HCT116 (cell line): ENCODE data around the gene ASIC1. TPM values are rescaled to one million over a fixed set of nuclear protein-coding genes. Genes with fewer than 3 reads are reported as not detected.

ENCODE experiments used
- ATAC-seq: fragments of 200-7000 bp; cut with Tn5 transposase; 2 replicates; pipeline ENCODE4 v1.9.1; 2020; ENCODE audit warnings: mild to moderate bottlenecking, moderate library complexity
- BruUV-seq: library from RNA; stranded (reverse); fragments of 400-500 nt; replicated peaks from 2 replicates; lab custom pipeline; 2021; lab: Mats Ljungman, UMichigan
- CTCF ChIA-PET: fragments of 300-600 bp; sonication (Branson Sonifier 250); formaldehyde crosslinking; loops from one replicate; lab custom pipeline; 2021; ENCODE audit warnings: antibody characterized with exemption; lab: Charles Lee
- POLR2A ChIA-PET: fragments of 300-600, 350-600 bp; sonication (Branson Sonifier 250); formaldehyde crosslinking; loops from one replicate; lab custom pipeline; 2021; ENCODE audit warnings: antibody characterized with exemption; lab: Charles Lee
- RAD21 ChIA-PET, 2 experiments: fragments of 300-600 bp; sonication (Branson Sonifier 250); formaldehyde crosslinking; loops; one replicate each; lab custom pipeline; 2023; ENCODE audit warnings: low total read pairs in 2 of 2; ENCODE audit not compliant: uncharacterized antibody in 2 of 2, unreplicated experiment in 2 of 2, low non-redundant PET in 1 of 2; lab: Charles Lee
- DNase-seq: peaks from one replicate; pipeline ENCODE4 v3.0.0-alpha.2; 2010; ENCODE audit warnings: low read depth, low spot score
- H2AFZ ChIP-seq: fragments of 200-600 bp; shearing (Covaris generic), sonication (generic); 2 replicates; pipeline ENCODE4 v1.6.1; 2017; ENCODE audit warnings: low read depth, mixed run types, mixed read lengths, antibody characterized with exemption, low read length; ENCODE audit not compliant: poor library complexity, severe bottlenecking
- H3K27ac ChIP-seq: 2 replicates; pipeline ENCODE4 v1.5.1; 2012; ENCODE audit warnings: low read depth, low read length
- H3K27me3 ChIP-seq: fragments of 200-600 bp; sonication (generic); 2 replicates; pipeline ENCODE4 v1.6.1; 2016; ENCODE audit warnings: mixed run types, low read length, mixed read lengths; ENCODE audit not compliant: insufficient read depth
- H3K36me3 ChIP-seq, 2 experiments: fragments of 200-500 bp in 1 of 2; fragments of 200-600 bp in 1 of 2; sonication (Bioruptor generic) in 1 of 2; sonication (generic) in 1 of 2; 2 replicates each; pipeline versions ENCODE4 v1.5.1 to v1.6.1; 2014 to 2016; ENCODE audit warnings: low read length in 2 of 2, inconsistent platforms in 1 of 2, mixed read lengths in 1 of 2, mixed run types in 1 of 2; ENCODE audit not compliant: insufficient read depth in 2 of 2, control insufficient read depth in 1 of 2
- H3K4me1 ChIP-seq, 2 experiments: fragments of 200-600 bp in 1 of 2; sonication (generic) in 1 of 2; 2 replicates each; pipeline versions ENCODE4 v1.5.1 to v1.6.1; 2012 to 2017; ENCODE audit warnings: low read length in 2 of 2, inconsistent platforms in 1 of 2, mild to moderate bottlenecking in 1 of 2, mixed read lengths in 1 of 2, mixed run types in 1 of 2, moderate library complexity in 1 of 2; ENCODE audit not compliant: insufficient read depth in 2 of 2, control insufficient read depth in 1 of 2
- H3K4me2 ChIP-seq: fragments of 200-600 bp; sonication (generic); 2 replicates; pipeline ENCODE4 v1.6.1; 2017; ENCODE audit warnings: mixed run types, low read length, mixed read lengths
- H3K4me3 ChIP-seq, 2 experiments: fragments of 200-600 bp in 1 of 2; sonication (generic) in 1 of 2; replicated peaks in 1 of 2; 2 replicates each; pipeline ENCODE4 v1.5.1; 2011 to 2016; ENCODE audit warnings: low read length in 2 of 2, control low read depth in 1 of 2, low read depth in 1 of 2, mild to moderate bottlenecking in 1 of 2, mixed read lengths in 1 of 2, mixed run types in 1 of 2
- H3K79me2 ChIP-seq: fragments of 200-600 bp; sonication (generic); 2 replicates; pipeline ENCODE4 v1.6.1; 2017; ENCODE audit warnings: mild to moderate bottlenecking, mixed run types, low read length, moderate library complexity, mixed read lengths; ENCODE audit not compliant: insufficient read depth
- H3K9ac ChIP-seq: fragments of 200-600 bp; sonication (generic); 2 replicates; pipeline ENCODE4 v1.6.1; 2016; ENCODE audit warnings: low read length, mixed read lengths
- H3K9me2 ChIP-seq: fragments of 200-600 bp; sonication (generic), shearing (Covaris generic); 2 replicates; pipeline ENCODE4 v1.6.1; 2017; ENCODE audit warnings: mixed run types, mild to moderate bottlenecking, moderate library complexity; ENCODE audit not compliant: insufficient read depth
- H3K9me3 ChIP-seq, 2 experiments: fragments of 200-500 bp in 1 of 2; fragments of 200-600 bp in 1 of 2; sonication (Bioruptor generic) in 1 of 2; sonication (generic) in 1 of 2; 2 replicates each; pipeline ENCODE4 v1.6.1; 2014 to 2017; ENCODE audit warnings: low read length in 2 of 2, mixed read lengths in 2 of 2, inconsistent platforms in 1 of 2, low read depth in 1 of 2, mild to moderate bottlenecking in 1 of 2, mixed run types in 1 of 2, moderate library complexity in 1 of 2; ENCODE audit not compliant: control insufficient read depth in 1 of 2, insufficient read depth in 1 of 2
- H4K20me1 ChIP-seq: fragments of 200-600 bp; sonication (generic), shearing (Covaris generic); 2 replicates; pipeline ENCODE4 v1.6.1; 2017; ENCODE audit warnings: mixed run types, mild to moderate bottlenecking, moderate library complexity; ENCODE audit not compliant: insufficient read depth
- CBX3 ChIP-seq: IDR thresholded peaks from 2 replicates; pipeline ENCODE4 v1.6.1; 2012; ENCODE audit warnings: low read depth
- CEBPB ChIP-seq: IDR thresholded peaks from 2 replicates; pipeline ENCODE4 v1.6.1; 2012; ENCODE audit warnings: low read depth
- EGR1 ChIP-seq: IDR thresholded peaks from 2 replicates; pipeline ENCODE4 v1.6.1; 2012; ENCODE audit warnings: low read depth
- EZH2phosphoT487 ChIP-seq: fragments of 200-600 bp; IDR thresholded peaks from 2 replicates; pipeline ENCODE4 v1.6.1; 2018; ENCODE audit warnings: antibody characterized with exemption, borderline replicate concordance
- FOSL1 ChIP-seq: IDR thresholded peaks from 2 replicates; pipeline ENCODE4 v1.6.1; 2012; ENCODE audit warnings: low read depth
- POLR2AphosphoS5 ChIP-seq: IDR thresholded peaks from 2 replicates; pipeline ENCODE4 v1.6.1; 2011; ENCODE audit warnings: mild to moderate bottlenecking, low read depth, low read length, moderate library complexity
- SIN3A ChIP-seq: IDR thresholded peaks from 2 replicates; pipeline ENCODE4 v1.6.1; 2012; ENCODE audit warnings: low read depth
- SP1 ChIP-seq: IDR thresholded peaks from 2 replicates; pipeline ENCODE4 v1.6.1; 2012; ENCODE audit warnings: low read depth
- SRF ChIP-seq: IDR thresholded peaks from 2 replicates; pipeline ENCODE4 v1.6.1; 2012; ENCODE audit warnings: low read depth
- TCF7L2 ChIP-seq: IDR thresholded peaks from 2 replicates; pipeline ENCODE4 v1.7.0; 2011; ENCODE audit warnings: borderline replicate concordance, inconsistent platforms; ENCODE audit not compliant: insufficient read depth, insufficient read length; ENCODE audit errors: extremely low read depth
- ZFX ChIP-seq: fragments of 450-650 bp; IDR thresholded peaks from 2 replicates; pipeline ENCODE4 v1.6.1; 2017
- ZNF274 ChIP-seq: fragments of 200-500 bp; sonication (Bioruptor generic); IDR thresholded peaks from 2 replicates; pipeline ENCODE4 v1.6.1; 2014; ENCODE audit warnings: mild to moderate bottlenecking, low read depth, low read length, inconsistent platforms
- intact Hi-C: fragments of 100-400 bp; cut with micrococcal nuclease; formaldehyde crosslinking; loops from 2 replicates; pipeline ENCODE4 v1.10.0; 2022
- total RNA-seq: library from RNA; stranded (reverse); gene quantifications from one replicate; pipeline ENCODE4 v1.2.1, GENCODE V29; 2021; ENCODE audit not compliant: unreplicated experiment
- TF ChIP-seq, protein P1 (sequence below): IDR thresholded peaks from 2 replicates; pipeline ENCODE4 v1.6.1; 2012
- TF ChIP-seq, protein P2 (sequence below): IDR thresholded peaks from 2 replicates; pipeline ENCODE4 v1.6.1; 2012
- TF ChIP-seq, protein P3 (sequence below): IDR thresholded peaks from 2 replicates; pipeline ENCODE4 v1.6.1; 2012; ENCODE audit warnings: low read depth

Gene ASIC1
- total RNA-seq, 1 experiment from 2014 or later: 28.9 TPM

DNA sequence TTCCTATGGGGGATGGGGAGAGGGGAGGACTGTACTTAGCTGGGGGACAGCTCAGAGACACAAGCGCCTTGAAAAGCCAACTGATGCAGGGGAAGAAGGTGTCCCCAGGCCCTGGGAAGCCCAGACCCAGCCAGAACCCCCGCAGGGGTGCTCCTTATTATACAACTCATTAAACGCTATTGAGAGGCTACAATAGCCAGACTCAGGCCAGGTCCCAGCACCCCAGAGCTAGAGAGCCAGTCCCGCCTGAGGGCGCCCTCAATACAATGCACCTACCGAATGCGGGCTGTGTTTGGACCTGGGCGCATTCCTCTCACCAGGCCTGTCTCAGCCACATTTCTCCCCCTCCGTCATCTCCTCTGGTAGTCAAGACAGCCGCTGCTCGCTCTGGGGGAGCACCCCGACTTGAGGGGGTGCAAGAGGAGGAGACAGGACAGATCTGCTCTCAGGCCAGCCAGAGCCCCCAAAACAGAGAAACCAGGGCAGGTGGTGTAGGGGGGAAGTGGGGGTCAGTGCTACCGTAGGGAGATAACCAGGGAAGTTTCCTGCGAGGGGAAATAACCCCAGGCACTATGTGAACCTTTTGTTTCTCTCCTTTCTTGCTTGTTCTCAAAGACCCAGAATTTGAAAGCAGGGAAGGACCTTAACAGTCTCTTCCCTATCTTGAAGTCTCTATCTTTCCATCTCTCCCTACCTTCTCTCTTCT is 6.1 kb upstream of the ASIC1 start:
- Histone ChIP-seq H3K9me3 (no peaks in the 10 kb centered on the region), H4K20me1 (no peaks in the 10 kb centered on the region), H3K4me3 (no peak overlapping the region), H3K9ac (no peak overlapping the region), H3K4me1 (peaks cover 7 to 10% of the 10 kb centered on the region in 2 experiments; a peak in 3 of 4 replicates), H3K27me3 (no peaks in the 10 kb centered on the region; the same call in 1 of the 2 replicates), H3K27ac (no peak overlapping the region), H3K36me3 (no peaks in the 10 kb centered on the region), H3K79me2 (no peaks in the 10 kb centered on the region), H2AFZ (no peak overlapping the region), H3K4me2 (no peak overlapping the region), H3K9me2 (no peaks in the 10 kb centered on the region)
- no TSS peak for BruUV-seq
- ChIA-PET POLR2A (no interaction called here), CTCF (interaction anchor here (1.7 kb wide), 1 partner anchor 12 kb away, joined by 5 read pairs; no protein-coding TSS in a partner anchor), RAD21 (interaction anchor here in 1 of 2 experiments (0.6 kb wide), 1 partner anchor 34 kb away, joined by 7 read pairs; the partner anchor contains the start of gene SMARCD1)
- TF ChIP-seq ZFX (no peak), ZNF274 (no peak), SP1 (no peak), EZH2phosphoT487 (no peak), SIN3A (no peak), EGR1 (no peak), CEBPB (no peak), CBX3 (no peak), TCF7L2 (no peak), FOSL1 (no peak), SRF (no peak), POLR2AphosphoS5 (no peak)
- TF ChIP-seq, protein P1, sequence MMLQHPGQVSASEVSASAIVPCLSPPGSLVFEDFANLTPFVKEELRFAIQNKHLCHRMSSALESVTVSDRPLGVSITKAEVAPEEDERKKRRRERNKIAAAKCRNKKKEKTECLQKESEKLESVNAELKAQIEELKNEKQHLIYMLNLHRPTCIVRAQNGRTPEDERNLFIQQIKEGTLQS: no peak
- TF ChIP-seq, protein P2, sequence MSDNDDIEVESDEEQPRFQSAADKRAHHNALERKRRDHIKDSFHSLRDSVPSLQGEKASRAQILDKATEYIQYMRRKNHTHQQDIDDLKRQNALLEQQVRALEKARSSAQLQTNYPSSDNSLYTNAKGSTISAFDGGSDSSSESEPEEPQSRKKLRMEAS: no peak
- TF ChIP-seq, protein P3, sequence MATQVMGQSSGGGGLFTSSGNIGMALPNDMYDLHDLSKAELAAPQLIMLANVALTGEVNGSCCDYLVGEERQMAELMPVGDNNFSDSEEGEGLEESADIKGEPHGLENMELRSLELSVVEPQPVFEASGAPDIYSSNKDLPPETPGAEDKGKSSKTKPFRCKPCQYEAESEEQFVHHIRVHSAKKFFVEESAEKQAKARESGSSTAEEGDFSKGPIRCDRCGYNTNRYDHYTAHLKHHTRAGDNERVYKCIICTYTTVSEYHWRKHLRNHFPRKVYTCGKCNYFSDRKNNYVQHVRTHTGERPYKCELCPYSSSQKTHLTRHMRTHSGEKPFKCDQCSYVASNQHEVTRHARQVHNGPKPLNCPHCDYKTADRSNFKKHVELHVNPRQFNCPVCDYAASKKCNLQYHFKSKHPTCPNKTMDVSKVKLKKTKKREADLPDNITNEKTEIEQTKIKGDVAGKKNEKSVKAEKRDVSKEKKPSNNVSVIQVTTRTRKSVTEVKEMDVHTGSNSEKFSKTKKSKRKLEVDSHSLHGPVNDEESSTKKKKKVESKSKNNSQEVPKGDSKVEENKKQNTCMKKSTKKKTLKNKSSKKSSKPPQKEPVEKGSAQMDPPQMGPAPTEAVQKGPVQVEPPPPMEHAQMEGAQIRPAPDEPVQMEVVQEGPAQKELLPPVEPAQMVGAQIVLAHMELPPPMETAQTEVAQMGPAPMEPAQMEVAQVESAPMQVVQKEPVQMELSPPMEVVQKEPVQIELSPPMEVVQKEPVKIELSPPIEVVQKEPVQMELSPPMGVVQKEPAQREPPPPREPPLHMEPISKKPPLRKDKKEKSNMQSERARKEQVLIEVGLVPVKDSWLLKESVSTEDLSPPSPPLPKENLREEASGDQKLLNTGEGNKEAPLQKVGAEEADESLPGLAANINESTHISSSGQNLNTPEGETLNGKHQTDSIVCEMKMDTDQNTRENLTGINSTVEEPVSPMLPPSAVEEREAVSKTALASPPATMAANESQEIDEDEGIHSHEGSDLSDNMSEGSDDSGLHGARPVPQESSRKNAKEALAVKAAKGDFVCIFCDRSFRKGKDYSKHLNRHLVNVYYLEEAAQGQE: no peak
- DNase-seq (no peak), ATAC-seq (no peak)
- intact Hi-C loops: no loop called here
